Endothelial cell of umbilical vein (primary cell): ENCODE results near the gene PLA2G10.
"Not testable (repeated sequence)": the region's sequence is repeated elsewhere in the genome, so short reads cannot be mapped to it uniquely, and the experiment has no call there.

Source experiments
- EZH2 ChIP-seq: IDR thresholded peaks from 2 replicates; pipeline ENCODE4 v1.6.1; 2012; ENCODE audit warnings: borderline replicate concordance, low read depth, mild to moderate bottlenecking, moderate library complexity, low read length, inconsistent platforms; ENCODE audit not compliant: severe bottlenecking
- POLR2A ChIP-seq: IDR thresholded peaks from 2 replicates; pipeline ENCODE4 v1.6.1; 2012; ENCODE audit warnings: low read depth, mild to moderate bottlenecking, control low read depth, low read length
- POLR2AphosphoS5 ChIP-seq: IDR thresholded peaks from 2 replicates; pipeline ENCODE4 v1.6.1; 2012; ENCODE audit warnings: low read depth, mild to moderate bottlenecking, control low read depth, low read length, moderate library complexity; ENCODE audit not compliant: insufficient read depth
- TF ChIP-seq, protein P1 (sequence below), 2 donors: IDR thresholded peaks; 1 replicate in 1 of 2; 2 replicates in 1 of 2; pipeline ENCODE4 v1.5.1; 2011; ENCODE audit warnings: low read length in 2 of 2, mild to moderate bottlenecking in 2 of 2, moderate library complexity in 2 of 2, control low read depth in 1 of 2, inconsistent platforms in 1 of 2, low read depth in 1 of 2; ENCODE audit not compliant: insufficient read depth in 1 of 2; ENCODE audit errors: extremely low read depth in 1 of 2
- TF ChIP-seq, protein P2 (sequence below): IDR thresholded peaks from 2 replicates; pipeline ENCODE4 v1.6.1; 2011; ENCODE audit not compliant: insufficient read depth, insufficient read length

DNA sequence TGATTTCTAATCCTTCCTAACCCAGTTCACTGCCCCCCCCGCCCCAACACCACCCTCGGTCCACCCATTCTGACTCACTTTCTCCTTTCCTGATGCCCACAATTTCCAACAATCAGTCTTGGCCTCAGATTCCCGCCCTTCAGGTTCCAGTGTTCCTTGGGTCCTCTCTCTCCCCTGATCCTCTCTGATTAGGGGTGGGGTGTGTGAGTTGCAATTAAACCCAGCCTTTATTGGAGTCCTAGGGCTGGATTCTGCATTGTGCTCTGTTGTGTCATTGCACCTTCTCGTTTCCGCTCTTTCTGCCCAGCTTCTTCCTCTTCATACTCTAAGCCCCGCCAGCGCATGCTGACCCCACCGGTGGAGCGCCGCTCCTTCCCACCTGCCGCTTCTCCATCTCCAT lies 47.7 kb upstream of the PLA2G10 start:
- TF ChIP-seq, protein P1, sequence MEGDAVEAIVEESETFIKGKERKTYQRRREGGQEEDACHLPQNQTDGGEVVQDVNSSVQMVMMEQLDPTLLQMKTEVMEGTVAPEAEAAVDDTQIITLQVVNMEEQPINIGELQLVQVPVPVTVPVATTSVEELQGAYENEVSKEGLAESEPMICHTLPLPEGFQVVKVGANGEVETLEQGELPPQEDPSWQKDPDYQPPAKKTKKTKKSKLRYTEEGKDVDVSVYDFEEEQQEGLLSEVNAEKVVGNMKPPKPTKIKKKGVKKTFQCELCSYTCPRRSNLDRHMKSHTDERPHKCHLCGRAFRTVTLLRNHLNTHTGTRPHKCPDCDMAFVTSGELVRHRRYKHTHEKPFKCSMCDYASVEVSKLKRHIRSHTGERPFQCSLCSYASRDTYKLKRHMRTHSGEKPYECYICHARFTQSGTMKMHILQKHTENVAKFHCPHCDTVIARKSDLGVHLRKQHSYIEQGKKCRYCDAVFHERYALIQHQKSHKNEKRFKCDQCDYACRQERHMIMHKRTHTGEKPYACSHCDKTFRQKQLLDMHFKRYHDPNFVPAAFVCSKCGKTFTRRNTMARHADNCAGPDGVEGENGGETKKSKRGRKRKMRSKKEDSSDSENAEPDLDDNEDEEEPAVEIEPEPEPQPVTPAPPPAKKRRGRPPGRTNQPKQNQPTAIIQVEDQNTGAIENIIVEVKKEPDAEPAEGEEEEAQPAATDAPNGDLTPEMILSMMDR (IDR thresholded peaks at IDR 0.05; ENCODE audit: extremely low read depth in 1 of 2, insufficient read depth in 1 of 2, low read depth in 1 of 2, low read length in 2 of 2): not testable (repeated sequence)
- TF ChIP-seq POLR2AphosphoS5, POLR2A, EZH2: not testable (repeated sequence)
- TF ChIP-seq, protein P2, sequence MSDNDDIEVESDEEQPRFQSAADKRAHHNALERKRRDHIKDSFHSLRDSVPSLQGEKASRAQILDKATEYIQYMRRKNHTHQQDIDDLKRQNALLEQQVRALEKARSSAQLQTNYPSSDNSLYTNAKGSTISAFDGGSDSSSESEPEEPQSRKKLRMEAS: not testable (repeated sequence)
